SK-N-SH treated with all-trans-retinoic acid at 6 μM for 48 hours (cell line): ENCODE measurements around the gene SLC44A2.

Source experiments
- ATAC-seq: fragments of 200-7000 bp; cut with Tn5 transposase; 3 replicates; pipeline ENCODE4 v1.9.1; 2020; ENCODE audit warnings: mild to moderate bottlenecking, moderate library complexity
- ARNTL ChIP-seq: fragments of 450-650 bp; formaldehyde crosslinking; IDR thresholded peaks from 2 replicates; pipeline ENCODE4 v1.5.0; 2020; ENCODE audit warnings: low read depth, mild to moderate bottlenecking, moderate library complexity, borderline replicate concordance
- BACH2 ChIP-seq: fragments of 250-450 bp; sonication (Bioruptor Pico); IDR thresholded peaks from 2 replicates; pipeline ENCODE4 v1.9.0; 2021; ENCODE audit warnings: mild to moderate bottlenecking, borderline replicate concordance
- CSDC2 ChIP-seq: fragments of 250-450 bp; sonication (Bioruptor Pico); IDR thresholded peaks from 2 replicates; pipeline ENCODE4 v1.5.0; 2020; ENCODE audit warnings: mild to moderate bottlenecking, moderate library complexity
- ESRRG ChIP-seq: fragments of 250-450 bp; sonication (Bioruptor Pico); IDR thresholded peaks from 2 replicates; pipeline ENCODE4 v1.6.1; 2021; ENCODE audit warnings: mild to moderate bottlenecking
- GLIS3 ChIP-seq: fragments of 250-450 bp; sonication (Bioruptor Pico); IDR thresholded peaks from 2 replicates; pipeline ENCODE4 v1.5.0; 2020; ENCODE audit warnings: mild to moderate bottlenecking, moderate library complexity
- ISL1 ChIP-seq: fragments of 250-450 bp; sonication (Bioruptor Pico); IDR thresholded peaks from 2 replicates; pipeline ENCODE4 v2.1.2; 2022; ENCODE audit warnings: mild to moderate bottlenecking, moderate library complexity
- OSR1 ChIP-seq: fragments of 250-450 bp; sonication (Bioruptor Pico); IDR thresholded peaks from 2 replicates; pipeline ENCODE4 v1.8.0; 2022; ENCODE audit warnings: moderate library complexity, mild to moderate bottlenecking, inconsistent platforms
- RARB ChIP-seq: fragments of 250-450 bp; sonication (Bioruptor Pico); IDR thresholded peaks from 2 replicates; pipeline ENCODE4 v1.8.0; 2021; ENCODE audit warnings: mild to moderate bottlenecking, moderate library complexity
- SNAI2 ChIP-seq: fragments of 250-450 bp; sonication (Bioruptor Pico); IDR thresholded peaks from 2 replicates; pipeline ENCODE4 v1.5.0; 2020; ENCODE audit warnings: mild to moderate bottlenecking, moderate library complexity
- TCF4 ChIP-seq: fragments of 250-450 bp; sonication (Bioruptor Pico); IDR thresholded peaks from 2 replicates; pipeline ENCODE4 v1.8.0; 2021; ENCODE audit warnings: mild to moderate bottlenecking, moderate library complexity, borderline replicate concordance
- TOX ChIP-seq: fragments of 250-450 bp; sonication (Bioruptor Pico); IDR thresholded peaks from 2 replicates; pipeline ENCODE4 v1.8.0; 2021; ENCODE audit warnings: mild to moderate bottlenecking, moderate library complexity, borderline replicate concordance
- ZFP3 ChIP-seq: fragments of 250-450 bp; sonication (Bioruptor Pico); IDR thresholded peaks from 2 replicates; pipeline ENCODE4 v1.5.0; 2020; ENCODE audit warnings: mild to moderate bottlenecking, moderate library complexity
- ZFP30 ChIP-seq: fragments of 450-650 bp; formaldehyde crosslinking; IDR thresholded peaks from 2 replicates; pipeline ENCODE4 v1.5.0; 2022; ENCODE audit warnings: mild to moderate bottlenecking, moderate library complexity
- ZNF70 ChIP-seq: fragments of 450-650 bp; formaldehyde crosslinking; IDR thresholded peaks from 2 replicates; pipeline ENCODE4 v1.5.0; 2020; ENCODE audit warnings: mild to moderate bottlenecking, moderate library complexity
- ZNF8 ChIP-seq: fragments of 450-650 bp; formaldehyde crosslinking; IDR thresholded peaks from 2 replicates; pipeline ENCODE4 v1.5.0; 2020; ENCODE audit warnings: mild to moderate bottlenecking, moderate library complexity
- TF ChIP-seq, protein P1 (sequence below): fragments of 250-450 bp; sonication (Bioruptor Pico); IDR thresholded peaks from 2 replicates; pipeline ENCODE4 v1.8.0; 2020; ENCODE audit warnings: mild to moderate bottlenecking, moderate library complexity, borderline replicate concordance
- TF ChIP-seq, protein P2 (sequence below): fragments of 250-450 bp; sonication (Bioruptor Pico); IDR thresholded peaks from 2 replicates; pipeline ENCODE4 v1.5.1; 2020; ENCODE audit warnings: low read depth, mild to moderate bottlenecking, moderate library complexity
- TF ChIP-seq, protein P3 (sequence below): fragments of 250-450 bp; sonication (Bioruptor Pico); IDR thresholded peaks from 2 replicates; pipeline ENCODE4 v1.8.0; 2021; ENCODE audit warnings: low read depth, mild to moderate bottlenecking, moderate library complexity, borderline replicate concordance
- TF ChIP-seq, protein P4 (sequence below): fragments of 250-450 bp; sonication (Bioruptor Pico); IDR thresholded peaks from 2 replicates; pipeline ENCODE4 v1.5.0; 2020; ENCODE audit warnings: mild to moderate bottlenecking, moderate library complexity

SLC44A2 gene

DNA sequence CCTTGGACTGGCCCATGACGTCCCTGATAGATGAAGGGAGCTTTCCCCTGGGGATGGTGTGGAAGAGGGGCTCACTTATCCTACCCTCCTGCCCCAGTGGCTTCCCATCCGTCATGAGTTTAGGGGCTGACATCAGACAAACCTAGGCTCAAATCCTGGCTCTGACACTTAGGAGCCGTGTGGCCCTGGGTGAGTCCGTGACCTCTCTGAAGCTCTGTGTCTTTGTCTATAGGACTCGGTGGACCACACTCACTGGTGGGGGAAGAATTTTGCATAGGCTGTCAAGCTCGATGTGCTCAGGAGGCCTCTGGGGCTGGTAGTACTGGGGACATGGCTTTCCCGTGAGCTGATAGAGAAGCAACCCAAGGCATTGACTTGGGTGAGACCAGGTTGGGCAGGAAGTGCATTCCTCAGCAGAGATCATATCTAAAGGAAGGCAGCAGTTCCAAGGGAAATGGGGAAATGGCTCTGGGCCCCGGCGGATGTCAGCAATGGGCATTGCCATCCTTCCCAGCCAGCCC lies 20.8 kb upstream of the SLC44A2 start:
- no peak for ATAC-seq

DNA sequence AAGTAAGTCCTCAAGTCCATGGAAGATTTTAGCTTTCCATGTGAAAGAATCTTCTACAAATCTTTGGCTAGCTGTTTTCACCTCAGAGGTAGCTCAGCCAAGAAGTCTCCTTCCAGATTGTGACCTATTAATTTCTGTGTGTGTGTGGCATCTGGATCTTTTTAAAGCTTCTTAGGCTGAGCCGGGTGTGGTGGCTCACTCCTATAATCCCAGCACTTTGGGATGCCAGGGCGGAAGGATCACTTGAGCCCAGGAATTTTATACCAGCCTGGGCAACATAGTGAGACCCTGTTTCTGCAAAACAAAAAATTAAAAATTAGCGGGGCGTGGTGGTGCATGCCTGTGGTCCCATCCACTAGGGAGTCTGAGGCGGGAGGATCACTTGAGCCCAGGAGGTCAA lies 13.4 kb upstream of the SLC44A2 start:
- TF ChIP-seq ZFP30 (CRISPR knock-in tag) (no peak), ISL1 (CRISPR knock-in tag) (no peak), ARNTL (CRISPR knock-in tag) (no peak), CSDC2 (CRISPR knock-in tag) (no peak), GLIS3 (CRISPR knock-in tag) (no peak), ZNF8 (no peak), ZNF70 (CRISPR knock-in tag) (no peak), TOX (CRISPR knock-in tag) (no peak), BACH2 (CRISPR knock-in tag) (no peak)
- ATAC-seq, result no peak

More for the DNA sequence above, 20.8 kb upstream of the SLC44A2 start:
- TF ChIP-seq ZNF70 (CRISPR knock-in tag) (no peak), SNAI2 (CRISPR knock-in tag) (no peak), OSR1 (no peak), ISL1 (CRISPR knock-in tag) (no peak), RARB (CRISPR knock-in tag) (no peak), ARNTL (CRISPR knock-in tag) (no peak), CSDC2 (CRISPR knock-in tag) (no peak)
- TF ChIP-seq, protein P1, sequence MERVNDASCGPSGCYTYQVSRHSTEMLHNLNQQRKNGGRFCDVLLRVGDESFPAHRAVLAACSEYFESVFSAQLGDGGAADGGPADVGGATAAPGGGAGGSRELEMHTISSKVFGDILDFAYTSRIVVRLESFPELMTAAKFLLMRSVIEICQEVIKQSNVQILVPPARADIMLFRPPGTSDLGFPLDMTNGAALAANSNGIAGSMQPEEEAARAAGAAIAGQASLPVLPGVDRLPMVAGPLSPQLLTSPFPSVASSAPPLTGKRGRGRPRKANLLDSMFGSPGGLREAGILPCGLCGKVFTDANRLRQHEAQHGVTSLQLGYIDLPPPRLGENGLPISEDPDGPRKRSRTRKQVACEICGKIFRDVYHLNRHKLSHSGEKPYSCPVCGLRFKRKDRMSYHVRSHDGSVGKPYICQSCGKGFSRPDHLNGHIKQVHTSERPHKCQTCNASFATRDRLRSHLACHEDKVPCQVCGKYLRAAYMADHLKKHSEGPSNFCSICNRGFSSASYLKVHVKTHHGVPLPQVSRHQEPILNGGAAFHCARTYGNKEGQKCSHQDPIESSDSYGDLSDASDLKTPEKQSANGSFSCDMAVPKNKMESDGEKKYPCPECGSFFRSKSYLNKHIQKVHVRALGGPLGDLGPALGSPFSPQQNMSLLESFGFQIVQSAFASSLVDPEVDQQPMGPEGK (CRISPR knock-in tag), result no peak
- TF ChIP-seq, protein P2, sequence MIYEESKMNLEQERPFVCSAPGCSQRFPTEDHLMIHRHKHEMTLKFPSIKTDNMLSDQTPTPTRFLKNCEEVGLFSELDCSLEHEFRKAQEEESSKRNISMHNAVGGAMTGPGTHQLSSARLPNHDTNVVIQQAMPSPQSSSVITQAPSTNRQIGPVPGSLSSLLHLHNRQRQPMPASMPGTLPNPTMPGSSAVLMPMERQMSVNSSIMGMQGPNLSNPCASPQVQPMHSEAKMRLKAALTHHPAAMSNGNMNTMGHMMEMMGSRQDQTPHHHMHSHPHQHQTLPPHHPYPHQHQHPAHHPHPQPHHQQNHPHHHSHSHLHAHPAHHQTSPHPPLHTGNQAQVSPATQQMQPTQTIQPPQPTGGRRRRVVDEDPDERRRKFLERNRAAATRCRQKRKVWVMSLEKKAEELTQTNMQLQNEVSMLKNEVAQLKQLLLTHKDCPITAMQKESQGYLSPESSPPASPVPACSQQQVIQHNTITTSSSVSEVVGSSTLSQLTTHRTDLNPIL (CRISPR knock-in tag), result no peak

DNA sequence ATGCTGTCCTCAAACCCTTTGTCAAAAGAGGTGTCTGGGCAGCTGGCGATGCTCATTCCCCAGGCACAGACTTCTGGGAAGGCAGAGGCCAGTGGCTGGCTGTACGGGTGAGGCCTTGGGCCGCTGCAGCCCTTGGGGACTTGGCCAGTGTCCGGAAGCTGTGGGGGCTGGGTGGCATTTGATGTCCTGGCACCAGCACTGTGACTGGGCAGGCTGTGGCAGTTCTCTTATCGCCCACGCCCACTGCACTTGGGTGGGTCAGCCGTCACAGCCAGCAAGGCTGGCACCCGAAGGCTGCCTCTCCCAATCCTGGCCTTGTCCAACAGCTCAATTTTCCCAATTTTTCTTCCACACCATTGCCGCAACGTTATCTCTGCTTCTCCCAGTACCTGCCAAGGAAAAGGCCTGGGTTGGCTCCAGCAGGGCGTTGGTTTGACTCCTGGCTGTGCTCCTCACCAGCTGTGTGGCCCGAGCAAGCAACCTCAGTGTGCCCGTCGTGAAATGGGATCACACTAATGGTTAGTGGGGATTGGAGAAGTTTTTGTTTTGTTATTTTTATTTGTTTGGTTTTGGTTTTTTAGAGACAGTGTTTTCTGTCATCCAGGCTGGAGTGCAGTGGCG lies 12.7 kb upstream of the SLC44A2 start:
- no peak for ATAC-seq
- TF ChIP-seq, protein P3, sequence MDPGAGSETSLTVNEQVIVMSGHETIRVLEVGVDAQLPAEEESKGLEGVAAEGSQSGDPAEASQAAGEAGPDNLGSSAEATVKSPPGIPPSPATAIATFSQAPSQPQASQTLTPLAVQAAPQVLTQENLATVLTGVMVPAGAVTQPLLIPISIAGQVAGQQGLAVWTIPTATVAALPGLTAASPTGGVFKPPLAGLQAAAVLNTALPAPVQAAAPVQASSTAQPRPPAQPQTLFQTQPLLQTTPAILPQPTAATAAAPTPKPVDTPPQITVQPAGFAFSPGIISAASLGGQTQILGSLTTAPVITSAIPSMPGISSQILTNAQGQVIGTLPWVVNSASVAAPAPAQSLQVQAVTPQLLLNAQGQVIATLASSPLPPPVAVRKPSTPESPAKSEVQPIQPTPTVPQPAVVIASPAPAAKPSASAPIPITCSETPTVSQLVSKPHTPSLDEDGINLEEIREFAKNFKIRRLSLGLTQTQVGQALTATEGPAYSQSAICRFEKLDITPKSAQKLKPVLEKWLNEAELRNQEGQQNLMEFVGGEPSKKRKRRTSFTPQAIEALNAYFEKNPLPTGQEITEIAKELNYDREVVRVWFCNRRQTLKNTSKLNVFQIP (CRISPR knock-in tag), result no peak
- TF ChIP-seq, protein P4, sequence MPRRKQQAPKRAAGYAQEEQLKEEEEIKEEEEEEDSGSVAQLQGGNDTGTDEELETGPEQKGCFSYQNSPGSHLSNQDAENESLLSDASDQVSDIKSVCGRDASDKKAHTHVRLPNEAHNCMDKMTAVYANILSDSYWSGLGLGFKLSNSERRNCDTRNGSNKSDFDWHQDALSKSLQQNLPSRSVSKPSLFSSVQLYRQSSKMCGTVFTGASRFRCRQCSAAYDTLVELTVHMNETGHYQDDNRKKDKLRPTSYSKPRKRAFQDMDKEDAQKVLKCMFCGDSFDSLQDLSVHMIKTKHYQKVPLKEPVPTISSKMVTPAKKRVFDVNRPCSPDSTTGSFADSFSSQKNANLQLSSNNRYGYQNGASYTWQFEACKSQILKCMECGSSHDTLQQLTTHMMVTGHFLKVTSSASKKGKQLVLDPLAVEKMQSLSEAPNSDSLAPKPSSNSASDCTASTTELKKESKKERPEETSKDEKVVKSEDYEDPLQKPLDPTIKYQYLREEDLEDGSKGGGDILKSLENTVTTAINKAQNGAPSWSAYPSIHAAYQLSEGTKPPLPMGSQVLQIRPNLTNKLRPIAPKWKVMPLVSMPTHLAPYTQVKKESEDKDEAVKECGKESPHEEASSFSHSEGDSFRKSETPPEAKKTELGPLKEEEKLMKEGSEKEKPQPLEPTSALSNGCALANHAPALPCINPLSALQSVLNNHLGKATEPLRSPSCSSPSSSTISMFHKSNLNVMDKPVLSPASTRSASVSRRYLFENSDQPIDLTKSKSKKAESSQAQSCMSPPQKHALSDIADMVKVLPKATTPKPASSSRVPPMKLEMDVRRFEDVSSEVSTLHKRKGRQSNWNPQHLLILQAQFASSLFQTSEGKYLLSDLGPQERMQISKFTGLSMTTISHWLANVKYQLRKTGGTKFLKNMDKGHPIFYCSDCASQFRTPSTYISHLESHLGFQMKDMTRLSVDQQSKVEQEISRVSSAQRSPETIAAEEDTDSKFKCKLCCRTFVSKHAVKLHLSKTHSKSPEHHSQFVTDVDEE (CRISPR knock-in tag), result no peak
- no peak for TF ChIP-seq ESRRG (CRISPR knock-in tag)
- TF ChIP-seq SNAI2 (CRISPR knock-in tag), result no peak
- TF ChIP-seq TCF4 (CRISPR knock-in tag), result no peak
- TF ChIP-seq, protein P1 (CRISPR knock-in tag), result no peak
- TF ChIP-seq RARB (CRISPR knock-in tag), result no peak
- TF ChIP-seq BACH2 (CRISPR knock-in tag), result no peak
- no peak for TF ChIP-seq ISL1 (CRISPR knock-in tag)
- TF ChIP-seq CSDC2 (CRISPR knock-in tag), result no peak
- TF ChIP-seq OSR1, result no peak
- TF ChIP-seq ZFP3 (CRISPR knock-in tag), result no peak
- no peak for TF ChIP-seq TOX (CRISPR knock-in tag)
- no peak for TF ChIP-seq ZNF70 (CRISPR knock-in tag)
- no peak for TF ChIP-seq ZFP30 (CRISPR knock-in tag)
- TF ChIP-seq, all 23 proteins: peak for 0
